ENCODE results near the gene OSBPL3.

- no peak for TF ChIP-seq CTCF (IDR thresholded peaks at IDR 0.05)
- TF ChIP-seq SOX15 (CRISPR knock-in tag; IDR thresholded peaks at IDR 0.05) = no peak
- TF ChIP-seq NFE2L1 (CRISPR knock-in tag; IDR thresholded peaks at IDR 0.05) = no peak
- no peak for TF ChIP-seq JUN (CRISPR knock-in tag; IDR thresholded peaks at IDR 0.05)
Observed at GRCh38 chr7:24816868-24817267, 163.1 kb downstream of the OSBPL3 start.
